ENCODE data around the gene AMDHD2.

AMDHD2 gene

DNA sequence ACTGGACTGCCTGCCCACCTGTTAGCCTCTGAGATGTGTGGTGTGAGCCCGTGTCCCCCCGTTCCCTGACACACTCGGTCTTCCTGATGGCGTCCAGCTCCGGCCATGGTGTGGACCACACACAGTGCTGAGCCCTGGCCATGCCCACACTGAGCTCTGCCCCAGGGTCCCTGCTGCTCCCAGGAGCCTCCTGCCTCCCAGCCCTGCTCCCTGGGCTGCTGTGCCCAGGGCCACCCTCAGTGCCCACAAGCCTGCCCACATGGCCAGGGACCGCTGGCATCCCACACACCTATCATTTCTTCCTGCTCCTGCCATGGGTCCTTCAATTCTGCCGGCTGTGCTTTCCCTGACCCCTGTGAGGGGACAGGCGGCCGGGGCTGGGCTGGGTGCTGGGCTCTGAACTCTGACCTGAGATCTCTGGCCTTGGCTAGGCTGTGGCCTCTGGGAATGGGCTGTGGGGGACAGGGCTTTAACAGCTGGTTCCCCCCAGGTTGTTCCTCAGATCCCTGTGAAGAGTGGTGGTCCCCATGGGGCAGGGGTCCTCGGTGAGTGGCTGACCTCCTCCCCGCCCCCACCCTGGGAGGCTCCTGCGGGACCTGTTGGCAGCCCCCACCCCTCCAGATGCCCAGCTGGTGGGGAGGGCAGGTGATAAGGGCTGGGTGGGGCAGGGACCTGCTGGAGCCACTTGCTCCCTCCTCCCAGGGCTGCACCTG, 7.1 kb downstream of the AMDHD2 start:
- Histone ChIP-seq H3K27ac (ENCODE audit: low read length) (no peak overlapping the region), H3K79me2 (ENCODE audit: low read length) (peaks cover 42% of the 10 kb centered on the region), H4K20me1 (ENCODE audit: insufficient read depth, low read length) (no peaks in the 10 kb centered on the region), H3F3A (ENCODE audit: insufficient read depth, low read length) (peaks cover 10% of the 10 kb centered on the region), H3K4me3 (ENCODE audit: low read length) (no peak overlapping the region), H2AFZ (ENCODE audit: low read length) (no peak overlapping the region), H3K9me2 (replicated peaks; ENCODE audit: insufficient read depth, low read length) (no peaks in the 10 kb centered on the region), H3K9ac (ENCODE audit: low read length) (no peak overlapping the region), H3K4me2 (ENCODE audit: low read depth, low read length) (no peak overlapping the region), H3K9me3 (replicated peaks; ENCODE audit: insufficient read depth, low read length) (no peaks in the 10 kb centered on the region), H3K36me3 (replicated peaks; ENCODE audit: insufficient read depth, low read length) (no peaks in the 10 kb centered on the region), H3K4me1 (ENCODE audit: low read length) (peaks cover 9% of the 10 kb centered on the region), H3K27me3 (replicated peaks; ENCODE audit: insufficient read depth, low read length) (no peaks in the 10 kb centered on the region)
- TF ChIP-seq, protein P1, sequence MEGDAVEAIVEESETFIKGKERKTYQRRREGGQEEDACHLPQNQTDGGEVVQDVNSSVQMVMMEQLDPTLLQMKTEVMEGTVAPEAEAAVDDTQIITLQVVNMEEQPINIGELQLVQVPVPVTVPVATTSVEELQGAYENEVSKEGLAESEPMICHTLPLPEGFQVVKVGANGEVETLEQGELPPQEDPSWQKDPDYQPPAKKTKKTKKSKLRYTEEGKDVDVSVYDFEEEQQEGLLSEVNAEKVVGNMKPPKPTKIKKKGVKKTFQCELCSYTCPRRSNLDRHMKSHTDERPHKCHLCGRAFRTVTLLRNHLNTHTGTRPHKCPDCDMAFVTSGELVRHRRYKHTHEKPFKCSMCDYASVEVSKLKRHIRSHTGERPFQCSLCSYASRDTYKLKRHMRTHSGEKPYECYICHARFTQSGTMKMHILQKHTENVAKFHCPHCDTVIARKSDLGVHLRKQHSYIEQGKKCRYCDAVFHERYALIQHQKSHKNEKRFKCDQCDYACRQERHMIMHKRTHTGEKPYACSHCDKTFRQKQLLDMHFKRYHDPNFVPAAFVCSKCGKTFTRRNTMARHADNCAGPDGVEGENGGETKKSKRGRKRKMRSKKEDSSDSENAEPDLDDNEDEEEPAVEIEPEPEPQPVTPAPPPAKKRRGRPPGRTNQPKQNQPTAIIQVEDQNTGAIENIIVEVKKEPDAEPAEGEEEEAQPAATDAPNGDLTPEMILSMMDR (IDR thresholded peaks at IDR 0.05; ENCODE audit: low read length) = no peak
- TF ChIP-seq EZH2 (optimal IDR thresholded peaks at IDR 0.05; ENCODE audit: low read depth, low read length) (no peak), EZH2phosphoT487 (IDR thresholded peaks at IDR 0.05; ENCODE audit: low read length) (no peak)
- DNase-seq = no peak

DNA sequence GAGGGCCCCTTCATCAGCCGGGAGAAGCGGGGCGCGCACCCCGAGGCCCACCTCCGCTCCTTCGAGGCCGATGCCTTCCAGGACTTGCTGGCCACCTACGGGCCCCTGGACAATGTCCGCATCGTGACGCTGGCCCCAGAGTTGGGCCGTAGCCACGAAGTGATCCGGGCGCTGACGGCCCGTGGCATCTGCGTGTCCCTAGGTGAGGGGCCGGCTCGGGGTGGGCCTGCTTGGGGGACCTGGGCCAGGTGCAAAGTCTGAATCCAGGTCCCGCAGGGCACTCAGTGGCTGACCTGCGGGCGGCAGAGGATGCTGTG, 7.6 kb downstream of the AMDHD2 start:
- peaks cover 15% of the 10 kb centered on the region for H3F3A ChIP-seq (ENCODE audit: insufficient read depth, low read length)
- no peak for DNase-seq
- peaks cover 9% of the 10 kb centered on the region for H3K4me1 ChIP-seq (ENCODE audit: low read length)
- TF ChIP-seq EZH2 (optimal IDR thresholded peaks at IDR 0.05; ENCODE audit: low read depth, low read length) = no peak
- TF ChIP-seq EZH2phosphoT487 (IDR thresholded peaks at IDR 0.05; ENCODE audit: low read length) = no peak
- TF ChIP-seq, protein P1 (IDR thresholded peaks at IDR 0.05; ENCODE audit: low read length) = no peak
- no peaks in the 10 kb centered on the region for H3K36me3 ChIP-seq (replicated peaks; ENCODE audit: insufficient read depth, low read length)
- H3K4me2 ChIP-seq (ENCODE audit: low read depth, low read length) = no peak overlapping the region
- no peaks in the 10 kb centered on the region for H3K27me3 ChIP-seq (replicated peaks; ENCODE audit: insufficient read depth, low read length)
- peaks cover 37% of the 10 kb centered on the region for H3K79me2 ChIP-seq (ENCODE audit: low read length)
- H3K9me3 ChIP-seq (replicated peaks; ENCODE audit: insufficient read depth, low read length) = no peaks in the 10 kb centered on the region
- H2AFZ ChIP-seq (ENCODE audit: low read length) = no peak overlapping the region
- H3K9me2 ChIP-seq (replicated peaks; ENCODE audit: insufficient read depth, low read length) = no peaks in the 10 kb centered on the region
- no peaks in the 10 kb centered on the region for H4K20me1 ChIP-seq (ENCODE audit: insufficient read depth, low read length)
- H3K9ac ChIP-seq (ENCODE audit: low read length) = no peak overlapping the region
- H3K27ac ChIP-seq (ENCODE audit: low read length) = no peak overlapping the region
- no peak overlapping the region for H3K4me3 ChIP-seq (ENCODE audit: low read length)

DNA sequence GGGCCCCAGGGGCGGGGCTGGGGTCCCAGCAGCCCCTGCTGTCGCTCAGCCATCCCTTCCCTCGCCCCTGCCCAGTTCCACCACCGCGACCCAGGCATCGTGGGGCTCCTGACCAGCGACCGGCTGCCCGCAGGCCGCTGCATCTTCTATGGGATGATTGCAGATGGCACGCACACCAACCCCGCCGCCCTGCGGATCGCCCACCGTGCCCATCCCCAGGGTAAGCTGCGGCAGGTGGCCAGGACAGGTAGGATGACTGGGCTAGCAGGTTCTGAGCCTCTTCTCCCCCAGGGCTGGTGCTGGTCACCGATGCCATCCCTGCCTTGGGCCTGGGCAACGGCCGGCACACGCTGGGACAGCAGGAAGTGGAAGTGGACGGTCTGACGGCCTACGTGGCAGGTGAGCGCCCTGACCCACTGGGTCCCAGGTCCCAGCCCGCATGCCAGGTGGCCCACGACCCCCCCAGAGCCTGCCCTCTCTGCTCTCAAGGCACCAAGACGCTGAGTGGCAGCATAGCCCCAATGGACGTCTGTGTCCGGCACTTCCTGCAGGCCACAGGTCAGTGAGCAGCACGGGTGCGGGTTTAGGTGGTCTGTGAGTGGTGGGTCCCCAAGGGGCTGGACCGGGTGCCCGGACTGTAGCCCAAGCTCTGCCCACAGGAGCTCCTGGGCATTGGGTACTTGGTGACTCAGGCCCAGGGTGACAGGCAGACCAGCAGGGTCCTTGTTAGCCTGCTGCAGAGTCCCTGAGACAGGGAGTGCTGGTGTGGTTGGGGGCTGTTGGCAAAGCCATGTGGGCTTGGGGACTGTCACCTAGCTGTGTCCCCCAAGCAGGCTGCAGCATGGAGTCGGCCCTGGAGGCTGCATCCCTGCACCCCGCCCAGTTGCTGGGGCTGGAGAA, 8.2 kb downstream of the AMDHD2 start:
- H4K20me1 ChIP-seq (ENCODE audit: insufficient read depth, low read length) = no peaks in the 10 kb centered on the region
- no peaks in the 10 kb centered on the region for H3K27me3 ChIP-seq (replicated peaks; ENCODE audit: insufficient read depth, low read length)
- H3K9me2 ChIP-seq (replicated peaks; ENCODE audit: insufficient read depth, low read length) = no peaks in the 10 kb centered on the region
- H3K4me2 ChIP-seq (ENCODE audit: low read depth, low read length) = no peak overlapping the region
- H3K4me1 ChIP-seq (ENCODE audit: low read length) = peaks cover 9% of the 10 kb centered on the region
- no peak overlapping the region for H3K27ac ChIP-seq (ENCODE audit: low read length)
- H3K36me3 ChIP-seq (replicated peaks; ENCODE audit: insufficient read depth, low read length) = no peaks in the 10 kb centered on the region
- TF ChIP-seq EZH2 (optimal IDR thresholded peaks at IDR 0.05; ENCODE audit: low read depth, low read length) (no peak), EZH2phosphoT487 (IDR thresholded peaks at IDR 0.05; ENCODE audit: low read length) (no peak)
- TF ChIP-seq, protein P1 (IDR thresholded peaks at IDR 0.05; ENCODE audit: low read length) = no peak
- peaks cover 30% of the 10 kb centered on the region for H3K79me2 ChIP-seq (ENCODE audit: low read length)
- DNase-seq = no peak
- H3F3A ChIP-seq (ENCODE audit: insufficient read depth, low read length) = peaks cover 20% of the 10 kb centered on the region
- no peak overlapping the region for H3K9ac ChIP-seq (ENCODE audit: low read length)
- no peak overlapping the region for H3K4me3 ChIP-seq (ENCODE audit: low read length)
- no peaks in the 10 kb centered on the region for H3K9me3 ChIP-seq (replicated peaks; ENCODE audit: insufficient read depth, low read length)
- no peak overlapping the region for H2AFZ ChIP-seq (ENCODE audit: low read length)

Measured in MM.1S (cell line).